HG03196 (cell line): ENCODE data around the gene PRUNE2.
"Not testable (repeated sequence)": the region's sequence is repeated elsewhere in the genome, so short reads cannot be mapped to it uniquely, and the experiment has no call there.

ENCODE experiments used
- ATAC-seq: cut with Tn5 transposase; IDR thresholded peaks from one replicate; pipeline ENCODE4 v1.9.1; 2021; ENCODE audit not compliant: unreplicated experiment

Gene PRUNE2

GRCh38 chr9:76700916-76701315 lies 205.0 kb downstream of the PRUNE2 start:
- ATAC-seq, result no peak

- ATAC-seq, result no peak
Measured at GRCh38 chr9:76699971-76700370, 205.9 kb downstream of the PRUNE2 start.

GRCh38 chr9:76697554-76697953 lies 208.4 kb downstream of the PRUNE2 start:
- ATAC-seq, result no peak

- ATAC-seq, result no peak
Measured at GRCh38 chr9:76697081-76697480, 208.8 kb downstream of the PRUNE2 start.

GRCh38 chr9:76693912-76694311 lies 212.0 kb downstream of the PRUNE2 start:
- ATAC-seq, result no peak

- no peak for ATAC-seq
Measured at GRCh38 chr9:76692458-76693129, 213.3 kb downstream of the PRUNE2 start.

- ATAC-seq, result no peak
Measured at GRCh38 chr9:76691517-76692313, 214.2 kb downstream of the PRUNE2 start.

GRCh38 chr9:76690973-76691370 lies 214.9 kb downstream of the PRUNE2 start:
- no peak for ATAC-seq

GRCh38 chr9:76690246-76690972 lies 215.5 kb downstream of the PRUNE2 start:
- ATAC-seq, result no peak

GRCh38 chr9:76688471-76689238 lies 217.3 kb downstream of the PRUNE2 start:
- ATAC-seq, result no peak

- no peak for ATAC-seq
Measured at GRCh38 chr9:76687861-76688391, 218.0 kb downstream of the PRUNE2 start.

GRCh38 chr9:76686756-76687155 lies 219.2 kb downstream of the PRUNE2 start:
- no peak for ATAC-seq

- no peak for ATAC-seq
Measured at GRCh38 chr9:76684213-76684612, 221.7 kb downstream of the PRUNE2 start.

GRCh38 chr9:76681556-76681955 lies 224.4 kb downstream of the PRUNE2 start:
- no peak for ATAC-seq

GRCh38 chr9:76680716-76681425 lies 225.0 kb downstream of the PRUNE2 start:
- no peak for ATAC-seq

- no peak for ATAC-seq
Measured at GRCh38 chr9:76677481-76678055, 228.3 kb downstream of the PRUNE2 start.

- ATAC-seq, result no peak
Measured at GRCh38 chr9:76676857-76677256, 229.1 kb downstream of the PRUNE2 start.

GRCh38 chr9:76667521-76667957 lies 238.4 kb downstream of the PRUNE2 start:
- ATAC-seq, result no peak

GRCh38 chr9:76665966-76666365 lies 239.9 kb downstream of the PRUNE2 start:
- not testable (repeated sequence) for ATAC-seq

- no peak for ATAC-seq
Measured at GRCh38 chr9:76665458-76665857, 240.5 kb downstream of the PRUNE2 start.
